ENCODE measurements around the gene GPR89A.
"Not testable (repeated sequence)": the region's sequence is repeated elsewhere in the genome, so short reads cannot be mapped to it uniquely, and the experiment has no call there.

GPR89A gene

GRCh38 chr1:145688328-145688727, 80.5 kb downstream of the GPR89A start:
- FAIRE-seq = no peak

GRCh38 chr1:145688924-145689323, 81.1 kb downstream of the GPR89A start:
- no peak for FAIRE-seq

- FAIRE-seq = no peak
Measured at GRCh38 chr1:145689922-145690321, 82.1 kb downstream of the GPR89A start.

- no peak for FAIRE-seq
Measured at GRCh38 chr1:145690587-145691558, 83.1 kb downstream of the GPR89A start.

GRCh38 chr1:145692785-145693443, 85.1 kb downstream of the GPR89A start:
- FAIRE-seq = no peak

- no peak for FAIRE-seq
Measured at GRCh38 chr1:145695821-145696629, 88.2 kb downstream of the GPR89A start.

GRCh38 chr1:145696630-145696960, 88.8 kb downstream of the GPR89A start:
- FAIRE-seq = no peak

- no peak for FAIRE-seq
Measured at GRCh38 chr1:145701306-145701862, 93.6 kb downstream of the GPR89A start.

- no peak for FAIRE-seq
Measured at GRCh38 chr1:145702052-145702451, 94.3 kb downstream of the GPR89A start.

- no peak for FAIRE-seq
Measured at GRCh38 chr1:145702826-145703225, 95.0 kb downstream of the GPR89A start.

GRCh38 chr1:145705622-145706021, 97.8 kb downstream of the GPR89A start:
- FAIRE-seq = no peak

- FAIRE-seq = no peak
Measured at GRCh38 chr1:145706086-145706664, 98.4 kb downstream of the GPR89A start.

GRCh38 chr1:145707183-145707867, 99.5 kb downstream of the GPR89A start, which contains the start of gene PDZK1:
PDZK1 (minus strand) TSS chr1:145707368; CDS start chr1:145688021, 19,347 bp downstream.
- FAIRE-seq = no peak

- no peak for FAIRE-seq
Measured at GRCh38 chr1:145708063-145708462, 100.3 kb downstream of the GPR89A start.

- FAIRE-seq = no peak
Measured at GRCh38 chr1:145710291-145711027, 102.7 kb downstream of the GPR89A start.

- no peak for FAIRE-seq
Measured at GRCh38 chr1:145711213-145711651, 103.4 kb downstream of the GPR89A start.

- FAIRE-seq = no peak
Measured at GRCh38 chr1:145714524-145715111, 106.8 kb downstream of the GPR89A start.

GRCh38 chr1:145716641-145717345, 109.0 kb downstream of the GPR89A start:
- no peak for FAIRE-seq

GRCh38 chr1:145717833-145718232, 110.0 kb downstream of the GPR89A start:
- no peak for FAIRE-seq

- FAIRE-seq = not testable (repeated sequence)
Measured at GRCh38 chr1:145718465-145718864, 110.7 kb downstream of the GPR89A start.

Measured in colon (tissue), 2 donors.